SK-N-MC (cell line): ENCODE data around the gene GPR176.

ENCODE experiments used
- EZH2 ChIP-seq: fragments of 200-600 bp; sonication (generic); IDR thresholded peaks from one replicate; pipeline ENCODE4 v1.6.1; 2017; ENCODE audit warnings: antibody characterized with exemption
- POLR2AphosphoS5 ChIP-seq: IDR thresholded peaks from 2 replicates; pipeline ENCODE4 v1.6.1; 2012; ENCODE audit warnings: mild to moderate bottlenecking, low read depth, low read length, borderline replicate concordance

- TF ChIP-seq EZH2 (no peak), POLR2AphosphoS5 (no peak)
Observed at GRCh38 chr15:39826975-39827374, 93.1 kb downstream of the GPR176 start.
